ENCODE results near the gene RCC2.

GRCh38 chr1:17403081-17403480 is 36.4 kb downstream of the RCC2 start:
- TF ChIP-seq CTCF (IDR thresholded peaks at IDR 0.05) (no peak), POLR2A (IDR thresholded peaks at IDR 0.05) (no peak)

All from lower leg skin (tissue), 3 donors.